IMR-90 (cell line): ENCODE measurements around the gene TEPSIN. TPM values are rescaled to one million over a fixed set of nuclear protein-coding genes. Genes with fewer than 3 reads are reported as not detected.

Experiments used
- ATAC-seq: fragments of 200-7000 bp; cut with Tn5 transposase; 2 replicates; pipeline ENCODE4 v1.9.1; 2020; ENCODE audit warnings: low read depth, mild to moderate bottlenecking, moderate library complexity
- BruUV-seq: library from RNA; stranded (reverse); fragments of 400-500 nt; replicated peaks from 2 replicates; lab custom pipeline; 2021; lab: Mats Ljungman, UMichigan
- CTCF ChIA-PET: fragments of 300-600 bp; formaldehyde crosslinking; extraction: SDS; loops from one replicate; lab custom pipeline; 2021; ENCODE audit warnings: antibody characterized with exemption; lab: Yijun Ruan, JAX
- POLR2A ChIA-PET: fragments of 300-600 bp; sonication (Branson Sonifier 250); formaldehyde crosslinking; loops from one replicate; lab custom pipeline; 2022; ENCODE audit warnings: antibody characterized with exemption; ENCODE audit not compliant: unreplicated experiment; lab: Charles Lee
- DNase-seq: peaks from one replicate; pipeline ENCODE4 v3.0.0; 2013
- H2AFZ ChIP-seq: replicated peaks from 2 replicates; pipeline ENCODE3; 2013; ENCODE audit warnings: low read length, mild to moderate bottlenecking; ENCODE audit not compliant: poor library complexity
- H2AK5ac ChIP-seq: 2 replicates; pipeline ENCODE4 v1.6.1; 2013; ENCODE audit warnings: low read depth, low read length, inconsistent platforms
- H2AK9ac ChIP-seq: replicated peaks from 2 replicates; pipeline ENCODE3; 2013; ENCODE audit warnings: mild to moderate bottlenecking, low read depth, low read length, moderate library complexity; ENCODE audit not compliant: poor library complexity
- H2BK120ac ChIP-seq: 2 replicates; pipeline ENCODE4 v1.6.1; 2013; ENCODE audit warnings: low read depth, low read length, inconsistent platforms
- H2BK15ac ChIP-seq: 3 replicates; pipeline ENCODE4 v1.6.1; 2013; ENCODE audit warnings: low read depth, low read length, inconsistent platforms
- H2BK20ac ChIP-seq: 2 replicates; pipeline ENCODE4 v1.6.1; 2013; ENCODE audit warnings: low read depth, mild to moderate bottlenecking, inconsistent platforms, low read length, moderate library complexity
- H2BK5ac ChIP-seq: 2 replicates; pipeline ENCODE4 v1.6.1; 2013; ENCODE audit warnings: mild to moderate bottlenecking, low read depth, low read length, inconsistent platforms; ENCODE audit not compliant: poor library complexity, severe bottlenecking
- H3K14ac ChIP-seq: replicated peaks from 2 replicates; pipeline ENCODE4 v1.6.1; 2013; ENCODE audit warnings: low read depth, low read length, inconsistent platforms
- H3K18ac ChIP-seq: 2 replicates; pipeline ENCODE4 v1.6.1; 2013; ENCODE audit warnings: low read depth, low read length, control low read depth
- H3K23ac ChIP-seq: 2 replicates; pipeline ENCODE4 v1.6.1; 2013; ENCODE audit warnings: low read depth, low read length, inconsistent platforms
- H3K27ac ChIP-seq: 2 replicates; pipeline ENCODE4 v1.5.1; 2013; ENCODE audit warnings: mild to moderate bottlenecking, control low read depth, low read length; ENCODE audit not compliant: insufficient read depth
- H3K27me3 ChIP-seq: 2 replicates; pipeline ENCODE4 v1.6.1; 2013; ENCODE audit warnings: low read length; ENCODE audit not compliant: control insufficient read depth, insufficient read depth
- H3K36me3 ChIP-seq: 2 replicates; pipeline ENCODE4 v1.6.1; 2013; ENCODE audit warnings: low read length, mixed read lengths; ENCODE audit not compliant: control insufficient read depth, insufficient read depth
- H3K4ac ChIP-seq: 2 replicates; pipeline ENCODE4 v1.6.1; 2013; ENCODE audit warnings: low read depth, low read length, inconsistent platforms
- H3K4me1 ChIP-seq: 2 replicates; pipeline ENCODE4 v1.6.1; 2013; ENCODE audit warnings: low read length, mixed read lengths; ENCODE audit not compliant: control insufficient read depth, insufficient read depth
- H3K4me2 ChIP-seq: 2 replicates; pipeline ENCODE4 v1.6.1; 2013; ENCODE audit warnings: low read depth, mild to moderate bottlenecking, control low read depth, low read length, moderate library complexity
- H3K4me3 ChIP-seq: 2 replicates; pipeline ENCODE4 v1.5.1; 2013; ENCODE audit warnings: low read depth, mild to moderate bottlenecking, control low read depth, low read length, moderate library complexity; ENCODE audit not compliant: insufficient read depth
- H3K56ac ChIP-seq: 2 replicates; pipeline ENCODE4 v1.6.1; 2013; ENCODE audit warnings: low read length, inconsistent platforms; ENCODE audit not compliant: insufficient read depth; ENCODE audit errors: extremely low read depth
- H3K79me1 ChIP-seq, 2 experiments: 2 replicates each; pipeline ENCODE4 v1.6.1; 2013; ENCODE audit warnings: low read length in 2 of 2, inconsistent platforms in 1 of 2, low read depth in 1 of 2
- H3K9ac ChIP-seq: 2 replicates; pipeline ENCODE4 v1.6.1; 2013; ENCODE audit warnings: low read depth, low read length, control low read depth
- H3K9me1 ChIP-seq: 2 replicates; pipeline ENCODE4 v1.6.1; 2013; ENCODE audit warnings: low read length, inconsistent platforms; ENCODE audit not compliant: insufficient read depth
- H3K9me3 ChIP-seq: 2 replicates; pipeline ENCODE4 v1.6.1; 2013; ENCODE audit warnings: low read length; ENCODE audit not compliant: control insufficient read depth, insufficient read depth
- H4K20me1 ChIP-seq: 2 replicates; pipeline ENCODE4 v1.6.1; 2013; ENCODE audit warnings: low read length, inconsistent platforms; ENCODE audit not compliant: insufficient read depth
- H4K5ac ChIP-seq: 2 replicates; pipeline ENCODE4 v1.6.1; 2013; ENCODE audit warnings: mild to moderate bottlenecking, low read depth, low read length, control low read depth
- H4K8ac ChIP-seq, 2 experiments: 2 replicates each; pipeline ENCODE4 v1.6.1; 2013; ENCODE audit warnings: low read depth in 2 of 2, low read length in 2 of 2, control low read depth in 1 of 2, inconsistent platforms in 1 of 2
- H4K91ac ChIP-seq: 2 replicates; pipeline ENCODE4 v1.6.1; 2013; ENCODE audit warnings: low read depth, low read length, inconsistent platforms; ENCODE audit not compliant: insufficient read depth
- MXI1 ChIP-seq: IDR thresholded peaks from 2 replicates; pipeline ENCODE4 v1.6.1; 2012; ENCODE audit warnings: low read depth, mild to moderate bottlenecking, low read length, moderate library complexity, borderline replicate concordance
- POLR2A ChIP-seq: IDR thresholded peaks from 2 replicates; pipeline ENCODE4 v1.6.1; 2012; ENCODE audit warnings: mild to moderate bottlenecking, low read depth, low read length
- RAD21 ChIP-seq: IDR thresholded peaks from 2 replicates; pipeline ENCODE4 v1.6.1; 2012; ENCODE audit warnings: low read length, improper control_type of control experiment
- SMC3 ChIP-seq: fragments of 150-350 bp; IDR thresholded peaks from 2 replicates; pipeline ENCODE4 v1.6.1; 2016; ENCODE audit warnings: low read depth, mild to moderate bottlenecking, antibody characterized with exemption, low read length, moderate library complexity
- WGBS, 2 experiments: methylation state at CpG; one replicate each; pipeline versions ENCODE4 v1.1.5 to v1.1.7; 2013; ENCODE audit warnings: missing lambda C conversion rate in 2 of 2; ENCODE audit not compliant: insufficient read length in 1 of 2; ENCODE audit errors: extremely low coverage in 2 of 2; 5-methylcytosine and 5-hydroxymethylcytosine counted together
- dilution Hi-C: fragments of 300-500 bp; cut with HindIII; formaldehyde crosslinking; loops from one replicate; pipeline ENCODE4 v1.14.3; 2018; ENCODE audit warnings: low sequenced_read_pairs; ENCODE audit not compliant: unreplicated experiment
- in situ Hi-C: fragments of 300-500 bp; cut with MboI; formaldehyde crosslinking; loops from 3 replicates; pipeline ENCODE4 v1.14.3; 2019; ENCODE audit warnings: low sequenced_read_pairs, inconsistent platforms, mixed read lengths
- intact Hi-C: fragments of 100-400 bp; cut with micrococcal nuclease; formaldehyde crosslinking; loops from 2 replicates; pipeline ENCODE4 v1.10.0; 2022
- polyA plus RNA-seq, 3 experiments: library from polyadenylated mRNA; depleted of rRNA; stranded (reverse); fragments of >200 nt; gene quantifications; 2 replicates each; pipeline ENCODE4 v1.2.3, GENCODE V29; 2012; ENCODE audit warnings: low replicate concordance in 1 of 3
- total RNA-seq: library from RNA; depleted of rRNA; stranded (reverse); fragments of >200 nt; gene quantifications from 2 replicates; pipeline ENCODE4 v1.2.3, GENCODE V29; 2012
- TF ChIP-seq, protein P1 (sequence below): conservative IDR thresholded peaks from 2 replicates; pipeline ENCODE4 v1.5.1; 2012; ENCODE audit warnings: mild to moderate bottlenecking, low read depth, low read length, improper control_type of control experiment

TEPSIN gene
- total and polyA plus RNA-seq, 2 of the 4 experiments (the other 2 are of a cell fraction): 3.2 to 28.1 TPM

GRCh38 chr17:81246343-81246670 lies 7.5 kb upstream of the TEPSIN start:
- Histone ChIP-seq H2AFZ (no peak overlapping the region), H2BK120ac (no peak overlapping the region), H3K4me3 (no peak overlapping the region), H3K27ac (no peak overlapping the region), H2BK5ac (no peak overlapping the region), H3K4me2 (no peak overlapping the region), H3K56ac (no peak overlapping the region), H3K79me1 (peaks cover 1 to 33% of the 10 kb centered on the region in 2 experiments; a peak in 3 of 4 replicates), H2BK20ac (no peak overlapping the region), H3K4me1 (peaks cover 7% of the 10 kb centered on the region), H3K14ac (no peak overlapping the region), H4K5ac (no peak overlapping the region), H3K23ac (no peak overlapping the region), H4K8ac (no peak overlapping the region), H4K91ac (no peak overlapping the region), H3K4ac (no peak overlapping the region), H3K27me3 (no peaks in the 10 kb centered on the region), H4K20me1 (peaks cover 25% of the 10 kb centered on the region), H3K36me3 (peaks cover 24% of the 10 kb centered on the region), H2BK15ac (no peak overlapping the region), H2AK5ac (no peak overlapping the region), H3K18ac (no peak overlapping the region), H3K9me1 (0 out of 2 replicates have a peak, but pooled peaks cover 3% of the 10 kb centered on the region), H3K9ac (no peak overlapping the region), H3K9me3 (no peaks in the 10 kb centered on the region), H2AK9ac (peak overlapping the region; percentile 26)
- ChIA-PET POLR2A (no interaction called here), CTCF (no interaction called here)
- in situ Hi-C loops: no loop called here
- no TSS peak for BruUV-seq
- dilution Hi-C loops: no loop called here
- DNase-seq (no peak), ATAC-seq (no peak)
- WGBS, 2 experiments: 93% methylated on average over 9 of the region's 10 CpGs; no CpG with 5 or more reads in 1 of the 2 experiments
- TF ChIP-seq, protein P1, sequence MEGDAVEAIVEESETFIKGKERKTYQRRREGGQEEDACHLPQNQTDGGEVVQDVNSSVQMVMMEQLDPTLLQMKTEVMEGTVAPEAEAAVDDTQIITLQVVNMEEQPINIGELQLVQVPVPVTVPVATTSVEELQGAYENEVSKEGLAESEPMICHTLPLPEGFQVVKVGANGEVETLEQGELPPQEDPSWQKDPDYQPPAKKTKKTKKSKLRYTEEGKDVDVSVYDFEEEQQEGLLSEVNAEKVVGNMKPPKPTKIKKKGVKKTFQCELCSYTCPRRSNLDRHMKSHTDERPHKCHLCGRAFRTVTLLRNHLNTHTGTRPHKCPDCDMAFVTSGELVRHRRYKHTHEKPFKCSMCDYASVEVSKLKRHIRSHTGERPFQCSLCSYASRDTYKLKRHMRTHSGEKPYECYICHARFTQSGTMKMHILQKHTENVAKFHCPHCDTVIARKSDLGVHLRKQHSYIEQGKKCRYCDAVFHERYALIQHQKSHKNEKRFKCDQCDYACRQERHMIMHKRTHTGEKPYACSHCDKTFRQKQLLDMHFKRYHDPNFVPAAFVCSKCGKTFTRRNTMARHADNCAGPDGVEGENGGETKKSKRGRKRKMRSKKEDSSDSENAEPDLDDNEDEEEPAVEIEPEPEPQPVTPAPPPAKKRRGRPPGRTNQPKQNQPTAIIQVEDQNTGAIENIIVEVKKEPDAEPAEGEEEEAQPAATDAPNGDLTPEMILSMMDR: no peak
- TF ChIP-seq RAD21 (no peak), SMC3 (no peak), POLR2A (no peak), MXI1 (no peak)
- intact Hi-C loops: no loop called here
